Glutamatergic neuron (in vitro differentiated cells): ENCODE measurements around the gene LGR6. TPM values are rescaled to one million over a fixed set of nuclear protein-coding genes. Genes with fewer than 3 reads are reported as not detected.

Source experiments
- DNase-seq: peaks from one replicate; pipeline ENCODE4 v3.0.0; 2022
- H3K27ac Mint-ChIP-seq: one replicate; pipeline ENCODE4 v1.8.0; 2020; ENCODE audit warnings: mild to moderate bottlenecking, mixed read lengths, inconsistent platforms; ENCODE audit not compliant: unreplicated experiment
- H3K27me3 Mint-ChIP-seq: one replicate; pipeline ENCODE4 v1.8.0; 2020; ENCODE audit warnings: mild to moderate bottlenecking, moderate library complexity, mixed read lengths, inconsistent platforms; ENCODE audit not compliant: unreplicated experiment
- H3K36me3 Mint-ChIP-seq: one replicate; pipeline ENCODE4 v1.8.0; 2020; ENCODE audit warnings: mild to moderate bottlenecking, mixed read lengths, inconsistent platforms; ENCODE audit not compliant: unreplicated experiment
- H3K4me1 Mint-ChIP-seq: one replicate; pipeline ENCODE4 v1.8.0; 2020; ENCODE audit warnings: mild to moderate bottlenecking, low read depth, mixed read lengths, inconsistent platforms; ENCODE audit not compliant: unreplicated experiment
- H3K4me3 Mint-ChIP-seq: one replicate; pipeline ENCODE4 v1.8.0; 2020; ENCODE audit warnings: mild to moderate bottlenecking, mixed read lengths, inconsistent platforms; ENCODE audit not compliant: unreplicated experiment
- H3K9me3 Mint-ChIP-seq: one replicate; pipeline ENCODE4 v1.8.0; 2020; ENCODE audit warnings: mild to moderate bottlenecking, moderate library complexity, mixed read lengths, inconsistent platforms; ENCODE audit not compliant: unreplicated experiment
- total RNA-seq: library from RNA; stranded (reverse); fragmentation: NEBNext Ultra II Directional; extraction: Animal tissue kit (Norgen Biotek cat#: 25700); gene quantifications from one replicate; pipeline ENCODE4 v1.2.1, GENCODE V29; 2021; ENCODE audit not compliant: unreplicated experiment
- TF ChIP-seq, protein P1 (sequence below): fragments of 200-600 bp; sonication (generic); IDR thresholded peaks from one replicate; pipeline ENCODE4 v1.5.0; 2021; ENCODE audit not compliant: partially characterized antibody, unreplicated experiment

The LGR6 gene
- total RNA-seq, 1 donor from 2014 or later = 0.37 TPM

DNA sequence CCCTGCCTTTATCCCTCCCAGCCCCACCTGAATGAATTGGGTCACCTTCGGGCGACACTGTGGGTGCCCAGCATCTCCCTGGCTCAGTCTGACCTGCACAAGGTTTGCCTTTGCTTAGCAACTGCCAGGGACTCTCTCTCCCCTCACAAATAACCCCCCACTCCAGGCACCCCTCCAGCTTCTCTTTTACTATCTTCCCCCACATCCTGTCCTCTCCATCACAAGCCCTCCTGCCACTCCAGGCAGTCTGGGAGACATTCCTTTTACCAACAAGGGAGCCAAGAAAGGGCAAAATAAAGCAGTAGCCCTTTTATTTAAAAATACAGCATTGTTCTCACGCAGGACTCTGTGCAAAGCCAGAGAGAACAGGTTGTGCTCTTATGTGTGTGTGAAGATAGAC lies 23.9 kb downstream of the LGR6 start:
- peaks cover 11% of the 10 kb centered on the region for H3K36me3 Mint-ChIP-seq
- peaks cover 2% of the 10 kb centered on the region for H3K9me3 Mint-ChIP-seq
- H3K4me3 Mint-ChIP-seq = no peak overlapping the region
- TF ChIP-seq, protein P1, sequence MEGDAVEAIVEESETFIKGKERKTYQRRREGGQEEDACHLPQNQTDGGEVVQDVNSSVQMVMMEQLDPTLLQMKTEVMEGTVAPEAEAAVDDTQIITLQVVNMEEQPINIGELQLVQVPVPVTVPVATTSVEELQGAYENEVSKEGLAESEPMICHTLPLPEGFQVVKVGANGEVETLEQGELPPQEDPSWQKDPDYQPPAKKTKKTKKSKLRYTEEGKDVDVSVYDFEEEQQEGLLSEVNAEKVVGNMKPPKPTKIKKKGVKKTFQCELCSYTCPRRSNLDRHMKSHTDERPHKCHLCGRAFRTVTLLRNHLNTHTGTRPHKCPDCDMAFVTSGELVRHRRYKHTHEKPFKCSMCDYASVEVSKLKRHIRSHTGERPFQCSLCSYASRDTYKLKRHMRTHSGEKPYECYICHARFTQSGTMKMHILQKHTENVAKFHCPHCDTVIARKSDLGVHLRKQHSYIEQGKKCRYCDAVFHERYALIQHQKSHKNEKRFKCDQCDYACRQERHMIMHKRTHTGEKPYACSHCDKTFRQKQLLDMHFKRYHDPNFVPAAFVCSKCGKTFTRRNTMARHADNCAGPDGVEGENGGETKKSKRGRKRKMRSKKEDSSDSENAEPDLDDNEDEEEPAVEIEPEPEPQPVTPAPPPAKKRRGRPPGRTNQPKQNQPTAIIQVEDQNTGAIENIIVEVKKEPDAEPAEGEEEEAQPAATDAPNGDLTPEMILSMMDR = no peak
- H3K27ac Mint-ChIP-seq = no peak overlapping the region
- peaks cover 5% of the 10 kb centered on the region for H3K4me1 Mint-ChIP-seq
- no peak for DNase-seq
- H3K27me3 Mint-ChIP-seq = peaks cover 26% of the 10 kb centered on the region

DNA sequence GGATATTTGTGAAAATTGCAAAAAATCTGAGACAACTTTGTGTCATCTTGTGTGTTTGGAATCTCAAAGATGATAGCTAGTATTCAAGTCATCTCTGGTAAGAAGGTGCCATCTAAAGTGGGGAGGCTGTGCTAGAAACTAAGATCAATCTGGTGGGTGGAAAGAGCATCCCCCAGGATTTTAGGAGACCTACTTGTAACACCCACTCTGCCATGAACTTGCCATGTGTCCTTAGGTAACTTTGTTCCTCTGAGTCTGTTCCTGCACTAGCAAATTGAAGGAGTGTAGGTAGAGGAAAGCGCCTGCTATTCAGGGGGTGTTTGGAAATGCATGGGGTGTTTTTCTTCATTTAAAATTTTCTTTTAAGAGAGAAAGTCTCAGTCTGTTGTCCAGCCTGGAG lies 24.4 kb downstream of the LGR6 start:
- TF ChIP-seq, protein P1 = no peak
- H3K9me3 Mint-ChIP-seq = peaks cover 2% of the 10 kb centered on the region
- H3K4me3 Mint-ChIP-seq = no peak overlapping the region
- peaks cover 11% of the 10 kb centered on the region for H3K36me3 Mint-ChIP-seq
- H3K27ac Mint-ChIP-seq = no peak overlapping the region
- no peak for DNase-seq
- peaks cover 22% of the 10 kb centered on the region for H3K27me3 Mint-ChIP-seq
- peaks cover 5% of the 10 kb centered on the region for H3K4me1 Mint-ChIP-seq

DNA sequence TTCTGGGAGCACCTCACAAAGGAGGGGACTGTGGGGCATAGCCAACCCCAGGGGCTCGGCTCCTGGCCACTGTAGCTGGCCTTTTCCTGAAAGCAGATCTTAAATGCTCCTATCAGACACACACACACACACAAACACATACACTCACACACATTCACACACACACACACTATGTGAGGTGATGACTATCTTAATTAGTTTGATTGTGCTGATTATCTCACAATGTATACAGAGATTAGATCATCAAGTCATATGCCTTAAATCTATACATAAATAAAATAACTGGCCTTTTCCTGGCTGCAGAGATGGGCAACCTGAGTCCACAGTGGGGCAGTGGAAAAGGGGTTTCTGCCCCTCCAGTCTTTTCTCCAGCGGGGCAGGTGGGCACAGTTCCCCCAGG lies 27.1 kb downstream of the LGR6 start:
- TF ChIP-seq, protein P1 = no peak
- peaks cover 9% of the 10 kb centered on the region for H3K27me3 Mint-ChIP-seq
- H3K9me3 Mint-ChIP-seq = no peaks in the 10 kb centered on the region
- no peak overlapping the region for H3K27ac Mint-ChIP-seq
- H3K36me3 Mint-ChIP-seq = peaks cover 4% of the 10 kb centered on the region
- H3K4me1 Mint-ChIP-seq = peaks cover 5% of the 10 kb centered on the region
- no peak overlapping the region for H3K4me3 Mint-ChIP-seq
- DNase-seq = no peak

DNA sequence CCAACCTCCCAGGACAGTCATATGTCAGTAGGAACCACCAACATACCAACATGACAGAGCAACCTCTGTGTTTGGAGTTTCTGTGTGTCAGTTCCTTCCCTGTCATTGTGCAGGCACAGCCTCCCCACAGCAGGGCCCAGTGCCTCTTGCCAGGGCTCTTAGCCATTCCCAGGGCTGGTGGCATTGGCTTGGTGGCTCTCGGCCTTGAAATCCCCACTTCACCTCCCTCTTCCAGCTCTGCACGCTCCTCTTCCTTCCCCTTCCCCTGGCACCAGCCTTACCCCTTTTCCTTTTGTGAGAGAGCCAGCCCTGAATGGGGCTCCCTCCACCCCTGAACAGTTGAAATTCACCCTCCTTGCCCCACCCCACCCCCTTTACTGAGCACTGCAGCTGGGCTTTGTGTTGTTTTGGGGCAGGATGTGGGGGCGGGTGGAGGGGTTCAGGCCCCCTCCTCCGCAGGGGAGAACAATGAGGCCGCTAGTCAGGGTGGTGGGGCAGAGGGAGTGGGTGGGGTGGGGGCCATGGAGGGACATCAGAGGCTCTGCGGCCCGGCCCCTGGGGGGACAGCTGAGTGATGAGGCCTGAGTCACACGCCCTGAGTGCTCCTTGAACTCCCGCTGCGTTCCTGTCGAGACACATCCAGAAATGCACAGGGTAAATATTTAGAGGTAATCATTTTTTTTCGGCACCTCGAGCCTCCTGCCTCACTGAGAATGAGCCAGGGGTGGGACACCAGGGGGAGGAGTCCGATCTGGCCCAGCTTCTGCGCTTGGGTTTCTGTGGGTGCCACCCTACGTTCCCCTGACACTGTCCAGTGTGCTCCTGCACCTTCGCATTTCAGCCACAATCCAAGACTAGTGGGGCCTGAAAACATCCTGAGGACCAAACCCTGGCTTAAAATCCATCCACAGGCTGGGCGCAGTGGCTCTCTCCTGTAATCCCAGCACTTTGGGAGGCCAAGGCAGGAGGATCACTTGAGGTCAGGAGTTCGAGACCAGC lies 28.6 kb downstream of the LGR6 start:
- TF ChIP-seq, protein P1 = no peak
- H3K36me3 Mint-ChIP-seq = no peaks in the 10 kb centered on the region
- H3K9me3 Mint-ChIP-seq = no peaks in the 10 kb centered on the region
- H3K4me1 Mint-ChIP-seq = peaks cover 7% of the 10 kb centered on the region
- DNase-seq = no peak
- peaks cover 6% of the 10 kb centered on the region for H3K27me3 Mint-ChIP-seq
- H3K27ac Mint-ChIP-seq = no peak overlapping the region
- no peak overlapping the region for H3K4me3 Mint-ChIP-seq

- Mint-ChIP-seq H3K27ac (no peak overlapping the region), H3K4me3 (no peak overlapping the region), H3K27me3 (peaks cover 6% of the 10 kb centered on the region), H3K9me3 (no peaks in the 10 kb centered on the region), H3K36me3 (no peaks in the 10 kb centered on the region), H3K4me1 (peaks cover 7% of the 10 kb centered on the region)
- TF ChIP-seq, protein P1 = no peak
- no peak for DNase-seq
Measured at GRCh38 chr1:202223121-202223860, 29.7 kb downstream of the LGR6 start.
